Naive thymus-derived CD8-positive, alpha-beta T cell (primary cell): Measurements from ENCODE around the gene PARD3B. TPM values are rescaled to one million over a fixed set of nuclear protein-coding genes. Genes with fewer than 3 reads are reported as not detected.

Experiments
- ATAC-seq, 2 donors: fragments of 150-1000 bp; cut with Tn5 transposase in 1 of 2; sonication (Bioruptor Pico), chemical (Tn5 transposase) in 1 of 2; 1 replicate in 1 of 2; 2 replicates in 1 of 2; pipeline ENCODE4 v1.10.0; 2021; ENCODE audit warnings: mild to moderate bottlenecking in 2 of 2, moderate library complexity in 2 of 2
- POLR2A ChIA-PET: fragments of 350-600 bp; sonication (Branson Sonifier 250); formaldehyde crosslinking; loops from one replicate; lab custom pipeline; 2021; ENCODE audit warnings: antibody characterized with exemption; lab: Charles Lee
- DNase-seq, 10 donors: peaks; one replicate each; pipeline versions ENCODE4 v3.0.0 to v3.0.0-alpha.2; 2020 to 2022
- H3K27ac Mint-ChIP-seq, 10 donors: one replicate each; pipeline ENCODE4 v1.8.0; 2020 to 2022; ENCODE audit warnings: mild to moderate bottlenecking in 10 of 10, mixed read lengths in 10 of 10, moderate library complexity in 4 of 10, inconsistent platforms in 1 of 10
- H3K27me3 Mint-ChIP-seq, 5 donors: one replicate each; pipeline ENCODE4 v1.8.0; 2021 to 2022; ENCODE audit warnings: mixed read lengths in 5 of 5
- H3K36me3 Mint-ChIP-seq, 3 donors: one replicate each; pipeline ENCODE4 v1.8.0; 2020 to 2022; ENCODE audit warnings: mixed read lengths in 3 of 3, mild to moderate bottlenecking in 2 of 3, inconsistent platforms in 1 of 3
- H3K4me1 Mint-ChIP-seq, 4 donors: one replicate each; pipeline ENCODE4 v1.8.0; 2021 to 2022; ENCODE audit warnings: mixed read lengths in 4 of 4
- H3K4me3 Mint-ChIP-seq, 10 donors: one replicate each; pipeline ENCODE4 v1.8.0; 2020 to 2022; ENCODE audit warnings: mild to moderate bottlenecking in 10 of 10, mixed read lengths in 10 of 10, moderate library complexity in 6 of 10, inconsistent platforms in 1 of 10
- H3K9me3 Mint-ChIP-seq, 9 donors: one replicate each; pipeline ENCODE4 v1.8.0; 2020 to 2022; ENCODE audit warnings: mixed read lengths in 9 of 9, mild to moderate bottlenecking in 3 of 9, inconsistent platforms in 1 of 9, moderate library complexity in 1 of 9
- polyA plus RNA-seq, 3 donors: library from polyadenylated mRNA; unstranded; fragments of 300-500 nt; fragmentation: Illumina TruSeq; gene quantifications; one replicate each; pipeline ENCODE4 v1.2.3, GENCODE V29; 2021
- total RNA-seq, 8 experiments: library from RNA in 2 of 8; stranded (reverse) in 2 of 8; gene quantifications; one replicate each; pipeline ENCODE4 v1.2.3 and lab custom pipeline; 2021 to 2026

PARD3B gene
- total and polyA plus RNA-seq, 5 experiments from 2014 or later: 0.22 to 3.8 (median 1.3) TPM; not detected in 1

DNA sequence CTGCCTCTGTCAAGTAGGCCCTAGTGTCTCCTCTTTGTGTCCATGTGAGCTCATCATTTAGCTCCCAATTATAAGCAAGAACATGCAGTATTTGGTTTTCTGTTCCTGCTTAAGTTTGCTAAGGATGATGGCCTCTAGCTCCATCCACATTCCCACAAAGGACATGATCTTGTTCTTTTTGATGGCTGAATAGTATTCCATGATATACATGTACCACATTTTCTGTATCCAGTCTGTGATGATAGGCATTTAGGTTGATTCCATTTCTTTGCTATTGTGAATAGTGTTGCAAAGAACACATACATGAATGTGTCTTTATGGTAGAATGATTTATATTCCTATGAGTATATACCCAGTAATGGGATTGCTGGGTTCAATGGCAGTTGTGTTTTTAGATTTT is 263.2 kb downstream of the PARD3B start:
- Mint-ChIP-seq H3K4me1 (peaks cover 1 to 3% (median 2%) of the 10 kb centered on the region in 4 donors), H3K36me3 (peaks cover 0 to 45% (median 8%) of the 10 kb centered on the region in 3 donors), H3K4me3 (no peak overlapping the region), H3K9me3 (peaks cover 20 to 57% (median 37%) of the 10 kb centered on the region in 9 donors), H3K27ac (no peak overlapping the region), H3K27me3 (no peaks in the 10 kb centered on the region)
- POLR2A ChIA-PET: no interaction called here
- DNase-seq (no peak), ATAC-seq (no peak)

- Mint-ChIP-seq H3K27me3 (peaks cover 0 to 3% (median 0%) of the 10 kb centered on the region in 5 donors), H3K9me3 (peaks cover 4 to 19% (median 6%) of the 10 kb centered on the region in 9 donors), H3K36me3 (peaks cover 0 to 10% (median 8%) of the 10 kb centered on the region in 3 donors), H3K27ac (peak overlapping the region in 1 of 10 donors; percentile 22), H3K4me1 (peaks cover 0 to 2% (median under 1%) of the 10 kb centered on the region in 4 donors), H3K4me3 (no peak overlapping the region)
- DNase-seq: no peak
- ATAC-seq: no peak
- POLR2A ChIA-PET: no interaction called here
Measured at GRCh38 chr2:204824751-204825453, 279.6 kb downstream of the PARD3B start.

DNA sequence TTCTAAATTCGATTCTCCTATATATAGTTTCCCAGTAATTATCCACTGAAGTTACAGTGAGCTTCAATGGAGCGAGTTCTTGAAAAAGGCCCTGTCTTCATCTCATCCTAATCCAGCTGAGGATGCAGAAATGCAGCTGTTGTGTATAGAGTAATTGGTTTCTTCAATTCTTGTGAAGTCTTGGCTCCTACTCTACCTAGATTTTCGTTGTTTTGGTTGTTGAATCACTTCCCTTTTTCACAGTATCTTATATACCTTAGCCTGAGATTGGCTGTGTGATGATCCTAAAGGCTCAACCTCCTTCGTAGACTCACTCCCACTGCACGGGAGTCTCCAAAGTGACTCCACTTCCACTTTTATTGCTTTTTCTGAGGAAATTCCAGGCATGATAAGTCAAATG is 280.4 kb downstream of the PARD3B start:
- Mint-ChIP-seq H3K36me3 (peaks cover 0 to 11% (median 10%) of the 10 kb centered on the region in 3 donors), H3K27ac (no peak overlapping the region), H3K4me3 (no peak overlapping the region), H3K4me1 (peaks cover 0 to 2% (median under 1%) of the 10 kb centered on the region in 4 donors), H3K9me3 (peaks cover 4 to 24% (median 9%) of the 10 kb centered on the region in 9 donors), H3K27me3 (peaks cover 0 to 3% (median 0%) of the 10 kb centered on the region in 5 donors)
- ATAC-seq: no peak
- DNase-seq: no peak
- POLR2A ChIA-PET: no interaction called here

- Mint-ChIP-seq H3K4me1 (peaks cover 0 to 2% (median under 1%) of the 10 kb centered on the region in 4 donors), H3K27ac (no peak overlapping the region), H3K9me3 (peaks cover 0 to 15% (median 6%) of the 10 kb centered on the region in 9 donors), H3K4me3 (no peak overlapping the region), H3K27me3 (no peaks in the 10 kb centered on the region), H3K36me3 (peaks cover 0 to 7% (median 0%) of the 10 kb centered on the region in 3 donors)
- no peak for ATAC-seq
- POLR2A ChIA-PET: no interaction called here
- DNase-seq: no peak
Measured at GRCh38 chr2:204827701-204828590, 282.7 kb downstream of the PARD3B start.

DNA sequence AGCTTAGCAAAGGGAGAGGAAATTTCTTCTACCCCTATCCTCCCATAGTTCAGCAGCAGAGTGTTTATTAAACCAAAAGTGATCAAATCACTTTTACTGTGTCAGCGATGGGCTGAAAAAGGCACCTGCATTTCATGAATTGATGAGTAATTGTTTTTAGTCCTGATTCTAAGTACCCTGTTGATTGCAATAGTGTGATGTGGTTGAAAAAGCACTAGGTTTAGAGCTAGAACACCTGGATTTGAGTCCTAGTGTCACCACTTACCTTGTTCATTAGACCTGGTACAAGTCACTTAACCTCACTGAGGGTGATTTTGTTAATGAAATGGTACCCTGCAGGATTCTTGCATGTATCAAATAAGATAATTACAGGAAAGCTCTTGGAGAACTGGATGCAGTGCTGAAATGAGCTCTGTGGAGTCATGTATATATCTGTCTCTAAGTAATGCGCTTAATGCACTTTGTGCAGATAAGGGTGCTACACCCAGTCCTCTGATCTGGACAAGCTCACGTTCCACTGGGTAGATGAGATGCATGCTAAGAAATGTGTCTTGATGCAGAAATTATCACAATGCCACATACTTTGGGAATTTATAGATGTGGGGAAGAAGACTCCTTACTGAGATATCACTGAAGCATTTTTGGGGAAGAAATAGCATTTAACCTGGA is 289.6 kb downstream of the PARD3B start:
- peaks cover 0 to 3% (median 0%) of the 10 kb centered on the region in 4 donors for H3K4me1 Mint-ChIP-seq
- ATAC-seq (no peak), DNase-seq (no peak)
- peaks cover 0 to 5% (median 3%) of the 10 kb centered on the region in 3 donors for H3K36me3 Mint-ChIP-seq
- H3K9me3 Mint-ChIP-seq: peaks cover 0 to 6% (median 3%) of the 10 kb centered on the region in 9 donors
- no peak overlapping the region for H3K27ac Mint-ChIP-seq
- H3K27me3 Mint-ChIP-seq: no peaks in the 10 kb centered on the region
- no peak overlapping the region for H3K4me3 Mint-ChIP-seq
- POLR2A ChIA-PET: no interaction called here

- DNase-seq: no peak
- H3K27me3 Mint-ChIP-seq: no peaks in the 10 kb centered on the region
- POLR2A ChIA-PET: no interaction called here
- no peak overlapping the region for H3K4me3 Mint-ChIP-seq
- no peak overlapping the region for H3K27ac Mint-ChIP-seq
- peaks cover 0 to 3% (median 0%) of the 10 kb centered on the region in 4 donors for H3K4me1 Mint-ChIP-seq
- peaks cover 0 to 3% (median 0%) of the 10 kb centered on the region in 9 donors for H3K9me3 Mint-ChIP-seq
- no peak for ATAC-seq
- peaks cover 0 to 5% (median 0%) of the 10 kb centered on the region in 3 donors for H3K36me3 Mint-ChIP-seq
Measured at GRCh38 chr2:204835786-204836185, 290.5 kb downstream of the PARD3B start.

- POLR2A ChIA-PET: no interaction called here
- ATAC-seq (no peak), DNase-seq (no peak)
- Mint-ChIP-seq H3K27me3 (peaks cover 0 to 1% (median 0%) of the 10 kb centered on the region in 5 donors), H3K9me3 (peaks cover 0 to 3% (median 0%) of the 10 kb centered on the region in 9 donors), H3K4me1 (no peaks in the 10 kb centered on the region), H3K27ac (no peak overlapping the region), H3K36me3 (peaks cover 0 to 5% (median 0%) of the 10 kb centered on the region in 3 donors), H3K4me3 (no peak overlapping the region)
Measured at GRCh38 chr2:204840504-204840903, 295.2 kb downstream of the PARD3B start.

GRCh38 chr2:204842068-204842467 is 296.8 kb downstream of the PARD3B start:
- Mint-ChIP-seq H3K27me3 (peaks cover 0 to 1% (median 0%) of the 10 kb centered on the region in 5 donors), H3K4me1 (no peaks in the 10 kb centered on the region), H3K27ac (no peak overlapping the region), H3K9me3 (peaks cover 0 to 3% (median 0%) of the 10 kb centered on the region in 9 donors), H3K4me3 (no peak overlapping the region), H3K36me3 (peaks cover 0 to 5% (median 0%) of the 10 kb centered on the region in 3 donors)
- POLR2A ChIA-PET: no interaction called here
- ATAC-seq: no peak
- DNase-seq: no peak

DNA sequence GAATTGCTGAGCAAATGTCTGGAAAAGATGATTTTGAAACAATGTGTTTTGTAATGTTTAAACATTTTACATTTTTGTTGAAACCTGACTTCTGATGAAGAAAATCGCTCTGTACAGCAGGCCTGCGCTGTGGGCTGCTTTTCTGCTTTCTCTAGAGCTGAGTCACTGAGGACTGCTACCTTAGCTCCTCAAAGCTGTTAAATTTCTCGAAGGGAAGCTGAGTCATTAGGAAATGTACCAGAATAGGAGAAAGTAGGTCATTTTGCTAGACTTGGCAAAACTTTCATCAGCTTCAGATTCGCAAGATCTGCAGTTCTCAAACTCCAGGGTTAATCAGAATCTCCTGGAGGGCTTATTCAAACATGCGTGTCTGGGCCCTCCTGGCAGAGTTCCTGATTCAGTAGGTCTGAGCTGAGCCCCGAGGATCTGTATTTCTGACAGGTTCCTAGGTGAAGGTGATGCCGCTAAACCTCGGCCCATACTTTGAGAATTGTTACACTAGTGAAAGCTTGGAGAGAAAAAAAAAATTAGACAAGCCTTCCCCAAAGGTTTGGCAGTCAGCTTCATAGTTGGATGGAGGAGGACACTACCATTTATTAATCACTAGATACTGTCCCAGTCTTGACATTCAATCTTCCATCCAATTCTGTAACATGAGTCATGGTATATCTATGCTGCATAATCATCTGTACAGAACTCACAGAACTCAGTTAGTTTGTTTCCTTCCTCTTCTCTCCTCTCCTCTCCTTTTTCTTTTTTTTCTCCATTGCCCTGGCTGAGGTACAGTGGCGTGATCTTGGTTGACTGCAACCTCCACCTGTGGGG is 297.6 kb downstream of the PARD3B start:
- DNase-seq (no peak), ATAC-seq (no peak)
- H3K4me3 Mint-ChIP-seq: no peak overlapping the region
- H3K9me3 Mint-ChIP-seq: peaks cover 0 to under 1% (median 0%) of the 10 kb centered on the region in 9 donors
- no peak overlapping the region for H3K27ac Mint-ChIP-seq
- peaks cover 0 to 1% (median 0%) of the 10 kb centered on the region in 5 donors for H3K27me3 Mint-ChIP-seq
- peaks cover 0 to 5% (median 0%) of the 10 kb centered on the region in 3 donors for H3K36me3 Mint-ChIP-seq
- H3K4me1 Mint-ChIP-seq: no peaks in the 10 kb centered on the region
- POLR2A ChIA-PET: no interaction called here

- POLR2A ChIA-PET: no interaction called here
Measured at GRCh38 chr2:204846471-204846870, 301.2 kb downstream of the PARD3B start.

DNA sequence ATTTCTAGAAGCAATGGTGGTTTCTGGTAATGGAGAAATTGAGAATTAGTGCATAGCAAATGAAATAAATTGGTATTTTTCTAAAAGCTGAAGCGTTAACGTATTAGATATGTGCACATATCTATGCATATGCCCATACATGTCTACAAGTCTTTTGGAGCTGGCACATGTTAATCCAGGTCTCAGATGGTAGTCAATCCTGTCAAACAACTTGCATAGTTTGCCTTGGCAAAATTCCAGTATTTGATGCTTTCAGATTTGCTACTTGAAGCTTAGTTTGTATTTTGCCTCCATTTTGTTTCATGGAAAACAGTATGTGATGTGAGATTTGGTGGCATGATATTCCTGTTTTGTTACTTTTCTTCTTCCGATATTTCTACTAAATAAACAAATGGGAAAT is 304.6 kb downstream of the PARD3B start:
- H3K4me3 Mint-ChIP-seq: no peak overlapping the region
- POLR2A ChIA-PET: no interaction called here
- peaks cover 0 to 4% (median 0%) of the 10 kb centered on the region in 5 donors for H3K27me3 Mint-ChIP-seq
- H3K4me1 Mint-ChIP-seq: no peaks in the 10 kb centered on the region
- DNase-seq (no peak), ATAC-seq (no peak)
- H3K36me3 Mint-ChIP-seq: peaks cover 0 to 2% (median 0%) of the 10 kb centered on the region in 3 donors
- no peak overlapping the region for H3K27ac Mint-ChIP-seq
- H3K9me3 Mint-ChIP-seq: no peaks in the 10 kb centered on the region

More at GRCh38 chr2:204846471-204846870, 301.2 kb downstream of the PARD3B start:
- no peaks in the 10 kb centered on the region for H3K9me3 Mint-ChIP-seq
- no peaks in the 10 kb centered on the region for H3K36me3 Mint-ChIP-seq
- ATAC-seq (no peak), DNase-seq (no peak)
- no peaks in the 10 kb centered on the region for H3K27me3 Mint-ChIP-seq
- no peaks in the 10 kb centered on the region for H3K4me1 Mint-ChIP-seq
- no peak overlapping the region for H3K4me3 Mint-ChIP-seq
- no peak overlapping the region for H3K27ac Mint-ChIP-seq
